ENCODE data around the gene KCTD17. TPM values are rescaled to one million over a fixed set of nuclear protein-coding genes. Genes with fewer than 3 reads are reported as not detected.
"Not testable (repeated sequence)": the region's sequence is repeated elsewhere in the genome, so short reads cannot be mapped to it uniquely, and the experiment has no call there.

Gene KCTD17
- total and polyA plus RNA-seq, 3 experiments from 2014 or later = 12.9 to 44.8 (median 40.8) TPM

GRCh38 chr22:37069719-37070118, 18.2 kb downstream of the KCTD17 start:
- CTCF ChIA-PET = interaction anchor here (0.9 kb wide), 1 partner anchor 129 kb away, joined by 5 read pairs; no protein-coding TSS in a partner anchor
- Mint-ChIP-seq H3K27ac (peak overlapping the region in 1 of 8 donors; percentile 14), H3K27me3 (peaks cover 14 to 20% of the 10 kb centered on the region in 2 donors), H3K36me3 (no peaks in the 10 kb centered on the region), H3K9me3 (no peaks in the 10 kb centered on the region), H3K4me1 (no peaks in the 10 kb centered on the region), H3K4me3 (no peak overlapping the region)
- no peak for DNase-seq
- Histone ChIP-seq H3K4me3 (ENCODE audit: low read length) (no peak overlapping the region), H3K9me3 (ENCODE audit: low read length) (no peaks in the 10 kb centered on the region), H3K27ac (ENCODE audit: low read depth, low read length) (no peak overlapping the region), H3K4me1 (ENCODE audit: insufficient read depth, low read length) (no peaks in the 10 kb centered on the region), H3K36me3 (ENCODE audit: insufficient read depth, low read length) (no peaks in the 10 kb centered on the region), H3K27me3 (ENCODE audit: insufficient read depth, low read length, poor library complexity, severe bottlenecking) (no peaks in the 10 kb centered on the region)
- POLR2A ChIA-PET = interaction anchor here (0.7 kb wide), 1 partner anchor 370 kb away, joined by 3 read pairs; no protein-coding TSS in a partner anchor

- no peak overlapping the region for H3K27ac ChIP-seq (ENCODE audit: low read depth, low read length)
- H3K4me1 ChIP-seq (ENCODE audit: insufficient read depth, low read length) = no peaks in the 10 kb centered on the region
- peak overlapping the region in 1 of 8 donors; percentile 9 for H3K27ac Mint-ChIP-seq
- no peaks in the 10 kb centered on the region for H3K36me3 Mint-ChIP-seq
- no peak overlapping the region for H3K4me3 ChIP-seq (ENCODE audit: low read length)
- H3K36me3 ChIP-seq (ENCODE audit: insufficient read depth, low read length) = no peaks in the 10 kb centered on the region
- H3K9me3 Mint-ChIP-seq = no peaks in the 10 kb centered on the region
- no peaks in the 10 kb centered on the region for H3K4me1 Mint-ChIP-seq
- ChIA-PET POLR2A (interaction anchor here (0.7 kb wide), 1 partner anchor 370 kb away, joined by 3 read pairs; no protein-coding TSS in a partner anchor), CTCF (interaction anchor here (0.9 kb wide), 1 partner anchor 128 kb away, joined by 5 read pairs; no protein-coding TSS in a partner anchor)
- no peak for DNase-seq
- no peak overlapping the region for H3K4me3 Mint-ChIP-seq
- H3K27me3 Mint-ChIP-seq = peaks cover 14 to 27% of the 10 kb centered on the region in 2 donors
- H3K9me3 ChIP-seq (ENCODE audit: low read length) = no peaks in the 10 kb centered on the region
- no peaks in the 10 kb centered on the region for H3K27me3 ChIP-seq (ENCODE audit: insufficient read depth, low read length, poor library complexity, severe bottlenecking)
These were observed 18.8 kb downstream of the KCTD17 start for GRCh38 chr22:37070334-37070733.

- H3K27me3 Mint-ChIP-seq = peaks cover 14 to 28% of the 10 kb centered on the region in 2 donors
- no peaks in the 10 kb centered on the region for H3K9me3 ChIP-seq (ENCODE audit: low read length)
- no peak overlapping the region for H3K4me3 ChIP-seq (ENCODE audit: low read length)
- H3K4me3 Mint-ChIP-seq = no peak overlapping the region
- ChIA-PET CTCF (no interaction called here), POLR2A (no interaction called here)
- no peak overlapping the region for H3K27ac ChIP-seq (ENCODE audit: low read depth, low read length)
- no peak overlapping the region for H3K27ac Mint-ChIP-seq
- no peak for DNase-seq
- no peaks in the 10 kb centered on the region for H3K36me3 Mint-ChIP-seq
- no peaks in the 10 kb centered on the region for H3K4me1 ChIP-seq (ENCODE audit: insufficient read depth, low read length)
- no peaks in the 10 kb centered on the region for H3K36me3 ChIP-seq (ENCODE audit: insufficient read depth, low read length)
- H3K9me3 Mint-ChIP-seq = no peaks in the 10 kb centered on the region
- no peaks in the 10 kb centered on the region for H3K4me1 Mint-ChIP-seq
- H3K27me3 ChIP-seq (ENCODE audit: insufficient read depth, low read length, poor library complexity, severe bottlenecking) = no peaks in the 10 kb centered on the region
These were observed 19.2 kb downstream of the KCTD17 start for GRCh38 chr22:37070744-37071143.

- H3K27me3 Mint-ChIP-seq = peaks cover 14 to 28% of the 10 kb centered on the region in 2 donors
- DNase-seq; H3K4me3 Mint-ChIP-seq; H3K27ac ChIP-seq (ENCODE audit: low read depth, low read length); H3K4me1 ChIP-seq (ENCODE audit: insufficient read depth, low read length); H3K4me3 ChIP-seq (ENCODE audit: low read length); H3K4me1 Mint-ChIP-seq; POLR2A ChIA-PET; H3K9me3 ChIP-seq (ENCODE audit: low read length); H3K36me3 ChIP-seq (ENCODE audit: insufficient read depth, low read length); H3K27ac Mint-ChIP-seq; H3K27me3 ChIP-seq (ENCODE audit: insufficient read depth, low read length, poor library complexity, severe bottlenecking); H3K36me3 Mint-ChIP-seq; H3K9me3 Mint-ChIP-seq; CTCF ChIA-PET: not testable (repeated sequence)
These were observed 20.5 kb downstream of the KCTD17 start for GRCh38 chr22:37071850-37072592.

- H3K4me1 ChIP-seq (ENCODE audit: insufficient read depth, low read length) = no peaks in the 10 kb centered on the region
- Mint-ChIP-seq H3K36me3 (no peaks in the 10 kb centered on the region), H3K9me3 (no peaks in the 10 kb centered on the region), H3K4me1 (peaks cover 0 to 4% (median under 1%) of the 10 kb centered on the region in 3 donors), H3K4me3 (no peak overlapping the region), H3K27me3 (peaks cover 13 to 26% of the 10 kb centered on the region in 2 donors), H3K27ac (no peak overlapping the region)
- ChIA-PET CTCF (no interaction called here), POLR2A (no interaction called here)
- no peak overlapping the region for H3K27ac ChIP-seq (ENCODE audit: low read depth, low read length)
- H3K27me3 ChIP-seq (ENCODE audit: insufficient read depth, low read length, poor library complexity, severe bottlenecking) = no peaks in the 10 kb centered on the region
- no peaks in the 10 kb centered on the region for H3K9me3 ChIP-seq (ENCODE audit: low read length)
- no peak overlapping the region for H3K4me3 ChIP-seq (ENCODE audit: low read length)
- no peak for DNase-seq
- no peaks in the 10 kb centered on the region for H3K36me3 ChIP-seq (ENCODE audit: insufficient read depth, low read length)
These were observed 21.1 kb downstream of the KCTD17 start for GRCh38 chr22:37072673-37073072.

GRCh38 chr22:37074537-37074936, 23.0 kb downstream of the KCTD17 start:
- DNase-seq = no peak
- POLR2A ChIA-PET = no interaction called here
- Mint-ChIP-seq H3K4me3 (no peak overlapping the region), H3K27me3 (peaks cover 11 to 18% of the 10 kb centered on the region in 2 donors), H3K27ac (no peak overlapping the region), H3K36me3 (no peaks in the 10 kb centered on the region), H3K9me3 (no peaks in the 10 kb centered on the region), H3K4me1 (peaks cover 18 to 22% (median 18%) of the 10 kb centered on the region in 3 donors)
- Histone ChIP-seq H3K9me3 (ENCODE audit: low read length) (no peaks in the 10 kb centered on the region), H3K27me3 (ENCODE audit: insufficient read depth, low read length, poor library complexity, severe bottlenecking) (no peaks in the 10 kb centered on the region), H3K36me3 (ENCODE audit: insufficient read depth, low read length) (no peaks in the 10 kb centered on the region), H3K4me3 (ENCODE audit: low read length) (no peak overlapping the region), H3K27ac (ENCODE audit: low read depth, low read length) (no peak overlapping the region), H3K4me1 (ENCODE audit: insufficient read depth, low read length) (peaks cover 18% of the 10 kb centered on the region)
- CTCF ChIA-PET = no interaction called here

GRCh38 chr22:37075046-37075445, 23.5 kb downstream of the KCTD17 start:
- H3K27me3 Mint-ChIP-seq = peaks cover 7 to 13% of the 10 kb centered on the region in 2 donors
- ChIA-PET POLR2A (interaction anchor here (0.6 to 0.7 kb wide), 2 partner anchors 109 to 398 kb away, joined by 3 to 12 read pairs; no protein-coding TSS in a partner anchor), CTCF (no interaction called here)
- no peak for DNase-seq
- H3K9me3 ChIP-seq (ENCODE audit: low read length) = no peaks in the 10 kb centered on the region
- H3K36me3 ChIP-seq (ENCODE audit: insufficient read depth, low read length) = no peaks in the 10 kb centered on the region
- H3K27ac ChIP-seq (ENCODE audit: low read depth, low read length) = no peak overlapping the region
- H3K27me3 ChIP-seq (ENCODE audit: insufficient read depth, low read length, poor library complexity, severe bottlenecking) = no peaks in the 10 kb centered on the region
- no peak overlapping the region for H3K4me3 Mint-ChIP-seq
- peaks cover 23 to 27% (median 23%) of the 10 kb centered on the region in 3 donors for H3K4me1 Mint-ChIP-seq
- no peak overlapping the region for H3K4me3 ChIP-seq (ENCODE audit: low read length)
- peaks cover 23% of the 10 kb centered on the region for H3K4me1 ChIP-seq (ENCODE audit: insufficient read depth, low read length)
- no peak overlapping the region for H3K27ac Mint-ChIP-seq
- no peaks in the 10 kb centered on the region for H3K9me3 Mint-ChIP-seq
- H3K36me3 Mint-ChIP-seq = no peaks in the 10 kb centered on the region

- Histone ChIP-seq H3K4me1 (ENCODE audit: insufficient read depth, low read length) (peaks cover 32% of the 10 kb centered on the region), H3K9me3 (ENCODE audit: low read length) (no peaks in the 10 kb centered on the region), H3K27me3 (ENCODE audit: insufficient read depth, low read length, poor library complexity, severe bottlenecking) (no peaks in the 10 kb centered on the region), H3K4me3 (ENCODE audit: low read length) (no peak overlapping the region), H3K27ac (ENCODE audit: low read depth, low read length) (no peak overlapping the region), H3K36me3 (ENCODE audit: insufficient read depth, low read length) (no peaks in the 10 kb centered on the region)
- Mint-ChIP-seq H3K4me3 (no peak overlapping the region), H3K27me3 (peaks cover 3 to 10% of the 10 kb centered on the region in 2 donors), H3K4me1 (peaks cover 28 to 33% (median 29%) of the 10 kb centered on the region in 3 donors), H3K9me3 (no peaks in the 10 kb centered on the region), H3K27ac (peak overlapping the region in 1 of 8 donors; percentile 64), H3K36me3 (no peaks in the 10 kb centered on the region)
- ChIA-PET POLR2A (interaction anchor here (0.6 to 1.2 kb wide), 3 partner anchors 108 to 397 kb away, joined by 3 to 12 read pairs (median 4); no protein-coding TSS in a partner anchor), CTCF (interaction anchor here (0.9 to 2.1 kb wide), 7 partner anchors 9 to 184 kb away, joined by 3 to 12 read pairs (median 4); no protein-coding TSS in a partner anchor)
- no peak for DNase-seq
These were observed 24.4 kb downstream of the KCTD17 start for GRCh38 chr22:37075822-37076433.

Measured in CD8-positive, alpha-beta memory T cell (primary cell).